Right lobe of liver (tissue), 6 donors: Measurements from ENCODE around the gene EFNA4. TPM values are rescaled to one million over a fixed set of nuclear protein-coding genes. Genes with fewer than 3 reads are reported as not detected.

ENCODE experiments used
- ATAC-seq, 4 donors: fragments of 200-7000 bp; cut with Tn5 transposase; one replicate each; pipeline ENCODE4 v1.9.1; 2020; ENCODE audit warnings: mild to moderate bottlenecking in 4 of 4, moderate library complexity in 4 of 4
- DNase-seq, 3 donors: peaks; one replicate each; pipeline ENCODE4 v3.0.0-alpha.2; 2020
- H3K27ac ChIP-seq, 3 donors: fragments of 200-600 bp; one replicate each; pipeline ENCODE4 v1.8.0; 2022
- H3K27me3 ChIP-seq, 2 donors: fragments of 200-600 bp; one replicate each; pipeline ENCODE4 v1.8.0; 2022
- H3K36me3 ChIP-seq, 4 donors: fragments of 200-600 bp; sonication (generic) in 1 of 4; one replicate each; pipeline versions ENCODE4 v1.5.1 to v1.8.0; 2017 to 2022; ENCODE audit warnings: control low read depth in 1 of 4
- H3K4me1 ChIP-seq, 4 donors: fragments of 200-600 bp; sonication (generic) in 1 of 4; one replicate each; pipeline versions ENCODE4 v1.5.1 to v1.8.0; 2017 to 2022; ENCODE audit warnings: control low read depth in 1 of 4
- H3K4me3 ChIP-seq, 3 donors: fragments of 200-600 bp; one replicate each; pipeline ENCODE4 v1.8.0; 2022
- H3K9me3 ChIP-seq, 4 donors: fragments of 200-600 bp; sonication (generic) in 1 of 4; one replicate each; pipeline versions ENCODE4 v1.5.1 to v1.8.0; 2017 to 2022; ENCODE audit warnings: control low read depth in 1 of 4
- CTCF ChIP-seq, 4 donors: fragments of 200-600 bp in 3 of 4; fragments of 450-650 bp in 1 of 4; IDR thresholded peaks; one replicate each; pipeline versions ENCODE4 v1.5.1 to v1.8.0; 2016 to 2022; ENCODE audit warnings: antibody characterized with exemption in 4 of 4, mild to moderate bottlenecking in 2 of 4
- POLR2A ChIP-seq: fragments of 450-650 bp; IDR thresholded peaks from one replicate; pipeline ENCODE4 v1.6.1; 2017; ENCODE audit warnings: antibody characterized with exemption, mild to moderate bottlenecking
- WGBS: methylation state at CpG from one replicate; pipeline ENCODE4 v1.1.6; 2018; ENCODE audit warnings: low coverage, low lambda C conversion rate; ENCODE audit not compliant: insufficient coverage; ENCODE audit errors: missing lambda C conversion rate; 5-methylcytosine and 5-hydroxymethylcytosine counted together
- intact Hi-C, 2 donors: fragments of 100-400 bp; cut with DNase I; formaldehyde crosslinking; loops; one replicate each; pipeline versions ENCODE4 v1.11.2 to v1.14.1; 2022
- total RNA-seq, 6 experiments: library from RNA; depleted of rRNA in 2 of 6; stranded (reverse); fragments of >200 nt in 2 of 6; fragmentation: NEBNext Ultra II Directional in 3 of 6; extraction: Animal tissue kit (Norgen Biotek cat#: 25700) in 3 of 6; gene quantifications; one replicate each; pipeline versions ENCODE4 v1.1.0 to v1.2.4, GENCODE V29; 2016 to 2023
- donor health status: DM: no; HTN: yes; CAD: no.
- donor health status: DM: no; HTN: no; CAD: no.
- donor health status: DM: no; HTN: no; CAD: no.
- donor health status: DM: no; HTN: yes; CAD: no.
- donor health status: DM: no; HTN: yes; CAD: no.

Gene EFNA4
- total RNA-seq, 6 experiments from 2014 or later: 2.3 to 6.4 (median 3.0) TPM

DNA sequence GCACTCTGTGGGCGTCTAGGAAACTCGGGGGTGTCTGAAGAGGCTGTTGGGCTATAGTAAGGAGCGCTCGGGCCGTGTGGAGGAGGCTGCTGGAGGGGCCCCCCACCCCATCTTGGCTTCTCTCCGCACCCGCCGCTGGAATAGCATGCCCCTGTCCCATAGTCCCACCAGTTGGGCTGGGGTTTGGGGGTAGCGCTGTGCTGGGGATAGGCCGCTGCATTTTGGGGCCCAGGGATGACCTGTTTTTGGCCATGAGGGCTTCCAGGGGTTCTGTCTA lies 15.6 kb downstream of the EFNA4 start:
- H3K36me3 ChIP-seq: no peaks in the 10 kb centered on the region
- peaks cover 0 to 42% (median 12%) of the 10 kb centered on the region in 4 donors for H3K4me1 ChIP-seq
- no peak for TF ChIP-seq CTCF (IDR thresholded peaks at IDR 0.05)
- TF ChIP-seq POLR2A: no peak
- ATAC-seq: no peak
- H3K27me3 ChIP-seq: peaks cover 18 to 34% of the 10 kb centered on the region in 2 donors
- no peak overlapping the region for H3K27ac ChIP-seq
- no peak for DNase-seq
- peak overlapping the region; percentile 29 to 44 (median 38) for H3K4me3 ChIP-seq
- intact Hi-C loops: no loop called here
- WGBS: 17% methylated on average over 7 of the region's 10 CpGs
- no peaks in the 10 kb centered on the region for H3K9me3 ChIP-seq

DNA sequence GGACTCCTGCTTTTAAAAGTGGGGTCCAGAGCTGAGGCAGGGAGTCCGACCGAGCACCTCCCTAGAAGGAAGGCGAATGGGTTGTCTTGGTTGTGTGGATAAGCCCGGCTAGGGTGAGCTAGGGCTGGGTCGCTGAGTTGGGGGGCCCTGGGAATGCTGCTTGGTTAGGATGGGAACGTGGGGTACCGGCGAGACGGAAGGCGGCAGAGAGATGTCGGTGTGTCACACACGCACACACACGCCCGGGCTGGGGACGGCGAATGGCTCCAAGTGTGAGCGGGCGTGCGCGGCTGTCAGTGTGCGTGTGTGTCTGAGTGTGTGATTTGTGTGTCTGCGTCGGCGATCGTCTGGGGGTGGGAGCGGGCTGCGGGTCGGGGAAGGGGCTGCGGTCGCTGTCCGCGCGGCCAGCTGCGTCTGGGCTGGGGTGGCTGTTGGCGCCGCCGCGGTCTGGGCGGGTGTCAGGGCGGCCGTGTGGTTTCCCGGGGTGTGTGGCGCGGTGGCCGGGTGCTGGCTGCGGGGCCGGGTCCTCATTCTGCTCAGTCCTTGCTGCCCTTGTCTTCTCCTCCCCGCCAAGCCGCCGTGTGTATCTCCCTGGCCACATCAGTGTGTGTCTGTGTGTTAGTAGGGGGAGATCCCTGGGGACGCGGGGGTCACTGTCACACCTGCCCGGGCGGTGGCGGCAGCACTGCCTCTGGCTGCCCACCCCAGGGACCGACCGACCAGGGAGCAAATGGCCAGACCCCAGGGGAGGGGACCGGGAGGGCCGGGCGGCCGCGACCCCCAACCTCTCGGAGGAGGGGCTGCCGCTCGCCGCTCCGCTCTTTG lies 16.2 kb downstream of the EFNA4 start:
- Histone ChIP-seq H3K9me3 (no peaks in the 10 kb centered on the region), H3K27ac (no peak overlapping the region), H3K4me3 (no peak overlapping the region), H3K4me1 (peaks cover 0 to 46% (median 16%) of the 10 kb centered on the region in 4 donors), H3K27me3 (peaks cover 18 to 34% of the 10 kb centered on the region in 2 donors), H3K36me3 (no peaks in the 10 kb centered on the region)
- 0% methylated on average over 8 of the region's 67 CpGs for WGBS
- intact Hi-C loops: no loop called here
- DNase-seq: peak in 1 of 3 donors; percentile 53
- ATAC-seq: no peak
- TF ChIP-seq CTCF (IDR thresholded peaks at IDR 0.05) (no peak), POLR2A (no peak)

GRCh38 chr1:155080312-155081228 lies 17.0 kb downstream of the EFNA4 start:
- no peak for TF ChIP-seq POLR2A
- TF ChIP-seq CTCF (IDR thresholded peaks at IDR 0.05): no peak
- Histone ChIP-seq H3K9me3 (no peaks in the 10 kb centered on the region), H3K36me3 (no peaks in the 10 kb centered on the region), H3K27ac (no peak overlapping the region), H3K27me3 (peaks cover 18 to 34% of the 10 kb centered on the region in 2 donors), H3K4me3 (no peak overlapping the region), H3K4me1 (peaks cover 0 to 48% (median 17%) of the 10 kb centered on the region in 4 donors)
- ATAC-seq (no peak), DNase-seq (peak in 1 of 3 donors; percentile 53)
- intact Hi-C loops: no loop called here
- 9% methylated on average over 22 of the region's 71 CpGs for WGBS

DNA sequence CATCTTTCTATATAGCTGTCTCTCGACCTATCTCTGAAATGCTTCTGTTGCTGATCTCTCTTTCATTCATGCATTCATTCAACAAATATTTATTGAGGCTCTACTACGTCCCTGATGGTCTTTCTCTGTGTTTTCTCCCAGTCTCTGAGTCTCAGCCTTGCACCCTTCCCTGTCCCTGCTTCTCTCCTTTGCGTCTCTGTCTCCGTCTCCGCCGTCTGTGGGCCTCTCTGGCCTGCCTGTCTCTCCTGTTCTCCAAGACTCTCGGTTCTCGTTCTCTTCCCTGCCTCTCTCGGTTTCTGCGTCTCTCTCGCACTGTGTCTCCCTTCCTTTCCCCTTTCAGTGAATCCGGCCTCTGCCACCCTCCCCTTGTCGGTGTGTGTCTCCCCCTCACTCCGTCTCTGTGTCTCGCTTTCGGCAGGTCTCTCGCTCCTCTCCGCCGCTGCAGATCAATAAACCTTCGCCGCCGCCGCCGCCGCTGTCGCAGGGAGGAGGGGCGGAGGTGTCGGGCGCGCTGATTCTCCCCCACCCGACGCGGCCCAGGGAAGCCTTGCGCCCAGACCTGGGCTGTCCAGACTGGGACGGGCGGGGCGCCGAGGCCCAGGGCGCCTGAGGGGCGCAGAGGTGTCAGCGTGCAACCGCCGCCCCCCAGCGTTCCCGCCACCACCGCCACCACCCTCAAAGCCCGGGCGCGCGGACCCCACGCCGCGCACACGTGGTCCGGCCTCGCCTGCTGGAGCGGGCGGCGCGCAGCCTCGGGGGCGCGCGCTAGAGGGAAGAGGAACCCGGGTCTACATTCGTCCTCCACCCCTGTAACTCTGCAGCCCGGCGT lies 18.1 kb downstream of the EFNA4 start:
- Histone ChIP-seq H3K4me1 (peaks cover 0 to 55% (median 22%) of the 10 kb centered on the region in 4 donors), H3K9me3 (no peaks in the 10 kb centered on the region), H3K36me3 (no peaks in the 10 kb centered on the region), H3K4me3 (no peak overlapping the region), H3K27ac (no peak overlapping the region), H3K27me3 (peaks cover 18 to 34% of the 10 kb centered on the region in 2 donors)
- no peak for ATAC-seq
- intact Hi-C loops: no loop called here
- TF ChIP-seq CTCF (IDR thresholded peaks at IDR 0.05) (no peak), POLR2A (no peak)
- WGBS: 2% methylated on average over 35 of the region's 68 CpGs
- DNase-seq: peak in 1 of 3 donors; percentile 57
